Glomerular endothelial cell (primary cell): ENCODE measurements around the gene PRRG1. TPM values are rescaled to one million over a fixed set of nuclear protein-coding genes. Genes with fewer than 3 reads are reported as not detected.
"Not testable (repeated sequence)": the region's sequence is repeated elsewhere in the genome, so short reads cannot be mapped to it uniquely, and the experiment has no call there.

ENCODE experiments used
- DNase-seq: peaks from one replicate; pipeline ENCODE4 v3.0.0-alpha.2; 2011; ENCODE audit warnings: low read depth, low spot score; ENCODE audit errors: extremely low read depth
- total RNA-seq: library from RNA; depleted of rRNA; stranded (reverse); fragments of >200 nt; gene quantifications from 2 replicates; pipeline ENCODE4 v1.2.3, GENCODE V29; 2015

PRRG1 gene
- total RNA-seq: 38.4 and 54.9 TPM in 2 replicates

- DNase-seq: peak; percentile 27
Measured at GRCh38 chrX:37349221-37350033, at the start of gene PRRG1. PRRG1 (plus strand) TSS chrX:37349364; CDS start chrX:37406250, 56,886 bp downstream.

GRCh38 chrX:37302569-37302968 lies 46.6 kb upstream of the PRRG1 start:
- no peak for DNase-seq

GRCh38 chrX:37305238-37305637 lies 43.9 kb upstream of the PRRG1 start:
- DNase-seq: not testable (repeated sequence)

GRCh38 chrX:37314531-37314930 lies 34.6 kb upstream of the PRRG1 start:
- DNase-seq: no peak

GRCh38 chrX:37315511-37316248 lies 33.5 kb upstream of the PRRG1 start:
- DNase-seq: no peak

GRCh38 chrX:37320541-37321203 lies 28.5 kb upstream of the PRRG1 start:
- DNase-seq: no peak

GRCh38 chrX:37330642-37331041 lies 18.5 kb upstream of the PRRG1 start:
- DNase-seq: no peak

- DNase-seq: no peak
Measured at GRCh38 chrX:37331546-37331945, 17.6 kb upstream of the PRRG1 start.

- DNase-seq: no peak
Measured at GRCh38 chrX:37332055-37332454, 17.1 kb upstream of the PRRG1 start.

GRCh38 chrX:37332987-37333658 lies 16.0 kb upstream of the PRRG1 start:
- DNase-seq: no peak

- DNase-seq: no peak
Measured at GRCh38 chrX:37347420-37347819, 1.7 kb upstream of the PRRG1 start.

- DNase-seq: no peak
Measured at GRCh38 chrX:37348231-37348970, 763 bp upstream of the PRRG1 start.

GRCh38 chrX:37348971-37349220 lies 268 bp upstream of the PRRG1 start:
- DNase-seq: no peak

GRCh38 chrX:37350034-37350365 lies 836 bp downstream of the PRRG1 start:
- DNase-seq: no peak

- DNase-seq: no peak
Measured at GRCh38 chrX:37353646-37354045, 4.5 kb downstream of the PRRG1 start.

GRCh38 chrX:37357436-37357835 lies 8.3 kb downstream of the PRRG1 start:
- no peak for DNase-seq

GRCh38 chrX:37361596-37361995 lies 12.4 kb downstream of the PRRG1 start:
- DNase-seq: no peak

- no peak for DNase-seq
Measured at GRCh38 chrX:37364666-37365065, 15.5 kb downstream of the PRRG1 start.

GRCh38 chrX:37367946-37368345 lies 18.8 kb downstream of the PRRG1 start:
- no peak for DNase-seq

GRCh38 chrX:37370499-37371141 lies 21.5 kb downstream of the PRRG1 start:
- DNase-seq: no peak
